Vagina (tissue), 2 donors: ENCODE data around the gene DBN1.

Source experiments
- POLR2A ChIP-seq, 2 donors: fragments of 450-650 bp; IDR thresholded peaks; one replicate each; pipeline ENCODE4 v1.6.1; 2017; ENCODE audit warnings: antibody characterized with exemption in 2 of 2, mild to moderate bottlenecking in 2 of 2, moderate library complexity in 2 of 2
- TF ChIP-seq, protein P1 (sequence below), 3 experiments: fragments of 450-650 bp in 2 of 3; fragments of 200-600 bp in 1 of 3; sonication (generic) in 1 of 3; IDR thresholded peaks; one replicate each; pipeline ENCODE4 v1.5.1; 2017 to 2019; ENCODE audit warnings: antibody characterized with exemption in 3 of 3, mild to moderate bottlenecking in 2 of 3, moderate library complexity in 2 of 3

DNA sequence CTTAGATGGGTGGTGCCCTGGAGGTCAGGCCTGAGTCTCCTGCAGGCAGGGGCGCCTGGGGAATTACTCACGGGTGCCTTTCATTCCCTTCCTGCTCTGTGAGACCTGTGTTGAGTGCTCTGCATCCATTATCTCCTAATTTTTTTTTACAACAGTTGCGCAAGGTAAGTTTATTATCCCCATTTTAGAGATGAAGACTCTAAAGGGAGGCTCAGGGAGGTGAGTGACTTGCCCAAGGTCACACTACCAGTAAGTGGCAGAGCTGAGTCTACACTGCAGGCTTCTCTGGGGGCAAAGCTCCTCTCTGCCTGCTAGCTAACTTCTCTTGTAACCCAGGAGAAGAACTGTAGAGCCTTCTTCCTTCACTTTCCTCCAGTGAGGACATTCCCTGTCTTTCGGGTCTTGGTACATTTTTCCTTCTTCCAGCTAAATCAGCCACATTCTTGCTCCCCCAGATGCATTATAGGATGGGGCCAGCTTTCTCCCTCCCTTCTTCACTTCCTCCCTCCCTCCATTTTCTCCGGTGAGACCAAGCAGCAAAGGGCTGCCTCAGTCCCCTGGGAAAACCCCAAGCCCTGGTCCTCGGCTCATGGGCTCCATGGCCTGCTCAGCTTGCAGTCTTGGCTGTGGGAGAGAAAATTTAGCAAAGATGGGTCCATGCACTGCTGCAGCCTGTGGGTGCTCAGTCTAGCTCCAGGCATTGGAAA, 25.0 kb downstream of the DBN1 start:
- TF ChIP-seq POLR2A (IDR thresholded peaks at IDR 0.05), result no peak
- TF ChIP-seq, protein P1, sequence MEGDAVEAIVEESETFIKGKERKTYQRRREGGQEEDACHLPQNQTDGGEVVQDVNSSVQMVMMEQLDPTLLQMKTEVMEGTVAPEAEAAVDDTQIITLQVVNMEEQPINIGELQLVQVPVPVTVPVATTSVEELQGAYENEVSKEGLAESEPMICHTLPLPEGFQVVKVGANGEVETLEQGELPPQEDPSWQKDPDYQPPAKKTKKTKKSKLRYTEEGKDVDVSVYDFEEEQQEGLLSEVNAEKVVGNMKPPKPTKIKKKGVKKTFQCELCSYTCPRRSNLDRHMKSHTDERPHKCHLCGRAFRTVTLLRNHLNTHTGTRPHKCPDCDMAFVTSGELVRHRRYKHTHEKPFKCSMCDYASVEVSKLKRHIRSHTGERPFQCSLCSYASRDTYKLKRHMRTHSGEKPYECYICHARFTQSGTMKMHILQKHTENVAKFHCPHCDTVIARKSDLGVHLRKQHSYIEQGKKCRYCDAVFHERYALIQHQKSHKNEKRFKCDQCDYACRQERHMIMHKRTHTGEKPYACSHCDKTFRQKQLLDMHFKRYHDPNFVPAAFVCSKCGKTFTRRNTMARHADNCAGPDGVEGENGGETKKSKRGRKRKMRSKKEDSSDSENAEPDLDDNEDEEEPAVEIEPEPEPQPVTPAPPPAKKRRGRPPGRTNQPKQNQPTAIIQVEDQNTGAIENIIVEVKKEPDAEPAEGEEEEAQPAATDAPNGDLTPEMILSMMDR (IDR thresholded peaks at IDR 0.05), result no peak
